Retinal pigment epithelial cell (primary cell): ENCODE results near the gene KCNQ2.
"Not testable (repeated sequence)": the region's sequence is repeated elsewhere in the genome, so short reads cannot be mapped to it uniquely, and the experiment has no call there.

Experiments used
- DNase-seq: peaks from one replicate; pipeline ENCODE4 v3.0.0-alpha.2; 2010; ENCODE audit warnings: low read depth
- H3K4me3 ChIP-seq: 2 replicates; pipeline ENCODE4 v1.5.1; 2011; ENCODE audit warnings: mild to moderate bottlenecking, low read length, control low read depth, moderate library complexity
- TF ChIP-seq, protein P1 (sequence below): conservative IDR thresholded peaks from 2 replicates; pipeline ENCODE4 v1.5.1; 2011; ENCODE audit warnings: low read depth, low read length, control low read depth, inconsistent platforms

KCNQ2 gene

DNA sequence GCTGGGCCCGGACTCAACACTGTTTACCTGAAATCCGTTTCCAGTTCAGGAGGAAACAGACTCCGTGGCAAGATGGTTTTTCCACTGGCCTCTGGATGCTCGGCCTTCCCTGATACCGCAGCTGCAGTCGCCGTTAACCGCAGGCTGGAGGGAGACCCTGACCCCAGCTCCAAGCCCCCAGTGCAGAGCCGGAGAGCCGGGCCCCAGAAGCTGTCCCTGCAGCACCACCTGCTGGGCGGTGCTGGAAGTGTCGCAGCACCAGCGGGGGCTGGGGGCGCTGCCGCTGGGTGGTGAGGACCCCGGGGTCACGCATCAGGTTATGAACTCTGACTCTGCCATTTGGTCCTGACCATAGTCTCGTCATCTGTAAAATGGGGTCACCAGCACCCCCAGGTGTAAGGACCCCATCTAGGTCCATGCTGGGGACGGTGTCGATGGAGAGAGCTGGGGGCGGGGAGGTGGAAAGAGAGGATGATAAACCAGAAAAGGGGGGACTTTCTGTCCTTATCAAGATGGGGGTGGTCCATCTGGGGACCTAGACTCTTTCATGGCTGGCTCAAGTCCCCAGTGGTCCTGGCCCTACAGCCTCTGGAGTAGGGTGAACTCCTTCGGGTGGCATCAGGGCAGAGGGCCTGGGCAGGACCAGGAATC is 90.5 kb downstream of the KCNQ2 start:
- no peak overlapping the region for H3K4me3 ChIP-seq
- TF ChIP-seq, protein P1, sequence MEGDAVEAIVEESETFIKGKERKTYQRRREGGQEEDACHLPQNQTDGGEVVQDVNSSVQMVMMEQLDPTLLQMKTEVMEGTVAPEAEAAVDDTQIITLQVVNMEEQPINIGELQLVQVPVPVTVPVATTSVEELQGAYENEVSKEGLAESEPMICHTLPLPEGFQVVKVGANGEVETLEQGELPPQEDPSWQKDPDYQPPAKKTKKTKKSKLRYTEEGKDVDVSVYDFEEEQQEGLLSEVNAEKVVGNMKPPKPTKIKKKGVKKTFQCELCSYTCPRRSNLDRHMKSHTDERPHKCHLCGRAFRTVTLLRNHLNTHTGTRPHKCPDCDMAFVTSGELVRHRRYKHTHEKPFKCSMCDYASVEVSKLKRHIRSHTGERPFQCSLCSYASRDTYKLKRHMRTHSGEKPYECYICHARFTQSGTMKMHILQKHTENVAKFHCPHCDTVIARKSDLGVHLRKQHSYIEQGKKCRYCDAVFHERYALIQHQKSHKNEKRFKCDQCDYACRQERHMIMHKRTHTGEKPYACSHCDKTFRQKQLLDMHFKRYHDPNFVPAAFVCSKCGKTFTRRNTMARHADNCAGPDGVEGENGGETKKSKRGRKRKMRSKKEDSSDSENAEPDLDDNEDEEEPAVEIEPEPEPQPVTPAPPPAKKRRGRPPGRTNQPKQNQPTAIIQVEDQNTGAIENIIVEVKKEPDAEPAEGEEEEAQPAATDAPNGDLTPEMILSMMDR, result peak; percentile 94
- DNase-seq, result no peak

DNA sequence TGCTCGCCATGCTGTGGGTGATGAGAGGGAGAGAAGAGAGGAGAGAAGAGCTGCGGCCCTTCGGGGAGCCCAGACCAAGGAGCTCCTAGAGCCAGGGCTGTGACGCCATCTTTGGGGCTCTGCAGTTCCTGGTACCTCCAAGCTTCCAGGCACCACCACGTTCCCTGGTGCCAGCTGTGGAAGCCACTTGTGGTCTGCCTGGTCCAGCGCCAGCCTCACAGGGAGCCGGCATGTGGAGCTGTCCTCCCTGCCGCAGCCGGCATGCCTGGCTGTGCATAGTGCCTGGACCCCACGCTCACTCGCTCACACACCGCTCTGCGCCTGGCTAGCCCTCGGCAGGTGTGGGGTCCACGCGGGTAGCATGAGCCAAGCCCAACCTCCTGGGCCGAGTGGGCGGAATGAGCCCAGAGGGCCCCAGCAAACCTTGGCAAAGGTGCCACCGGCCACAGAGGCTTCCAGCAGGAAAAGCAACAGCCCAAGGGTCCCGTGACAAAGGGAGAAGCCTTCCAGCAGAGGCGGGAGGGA is 92.0 kb downstream of the KCNQ2 start:
- TF ChIP-seq, protein P1, result no peak

DNA sequence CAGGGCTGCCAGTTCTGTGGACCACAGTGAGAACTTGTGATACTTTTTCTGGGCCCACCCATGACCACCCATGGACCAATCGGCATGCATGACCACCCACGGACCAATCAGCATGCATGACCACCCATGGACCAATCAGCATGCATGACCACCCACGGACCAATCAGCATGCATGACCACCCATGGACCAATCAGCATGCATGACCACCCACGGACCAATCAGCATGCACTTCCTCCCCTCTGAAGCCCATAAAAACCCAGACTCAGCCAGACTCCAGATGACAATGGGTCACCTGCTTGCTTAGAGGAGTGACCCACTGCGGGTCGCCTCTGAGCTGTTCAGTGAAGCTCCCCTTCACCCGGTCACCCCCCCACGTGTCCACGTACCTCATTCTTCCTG is 92.6 kb downstream of the KCNQ2 start:
- not testable (repeated sequence) for H3K4me3 ChIP-seq, DNase-seq

More for the DNA sequence above, 92.0 kb downstream of the KCNQ2 start:
- H3K4me3 ChIP-seq, result no peak overlapping the region
- no peak for DNase-seq

DNA sequence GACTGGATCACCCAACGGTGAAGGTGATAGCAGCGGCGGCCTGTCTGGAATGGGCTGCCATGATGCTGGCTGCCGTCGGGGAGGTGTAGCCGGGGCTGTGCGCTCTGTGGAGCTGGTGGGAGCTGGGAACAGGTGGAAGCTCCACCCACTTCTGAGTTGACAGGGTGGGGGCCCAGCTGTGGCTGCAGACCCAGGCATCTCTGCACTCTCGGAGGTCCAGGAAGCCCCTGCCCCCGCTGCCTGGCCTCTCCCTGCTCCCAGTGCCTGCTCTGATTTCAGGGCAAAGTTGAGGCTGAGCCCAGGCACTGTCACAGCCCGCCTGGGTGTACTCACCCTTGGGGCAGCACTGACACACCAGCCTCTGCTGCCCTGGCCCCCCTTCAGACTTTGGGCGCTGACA is 93.2 kb downstream of the KCNQ2 start:
- H3K4me3 ChIP-seq, result no peak overlapping the region
- TF ChIP-seq, protein P1, result no peak
- DNase-seq, result no peak

DNA sequence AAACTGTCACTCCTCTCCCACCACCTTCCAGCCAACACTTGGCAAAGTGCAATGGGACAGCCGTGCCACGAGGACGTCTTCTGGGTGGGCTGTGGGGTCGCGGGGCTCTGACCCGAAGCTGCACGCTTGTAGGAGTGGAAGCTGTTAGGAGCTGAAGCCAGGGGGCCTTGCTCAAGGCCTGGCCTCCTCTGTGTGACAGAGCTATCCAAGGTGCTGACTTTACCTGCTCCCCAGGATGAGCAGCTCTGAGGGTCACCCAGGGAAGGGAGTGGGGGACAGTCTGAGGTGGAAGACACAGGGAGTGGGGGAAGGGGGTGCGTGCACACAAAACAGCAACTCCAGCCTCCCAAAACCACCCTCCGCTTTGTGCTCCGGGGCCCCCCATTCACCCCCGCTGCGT is 93.8 kb downstream of the KCNQ2 start:
- no peak overlapping the region for H3K4me3 ChIP-seq
- TF ChIP-seq, protein P1, result peak; percentile 7
- no peak for DNase-seq

DNA sequence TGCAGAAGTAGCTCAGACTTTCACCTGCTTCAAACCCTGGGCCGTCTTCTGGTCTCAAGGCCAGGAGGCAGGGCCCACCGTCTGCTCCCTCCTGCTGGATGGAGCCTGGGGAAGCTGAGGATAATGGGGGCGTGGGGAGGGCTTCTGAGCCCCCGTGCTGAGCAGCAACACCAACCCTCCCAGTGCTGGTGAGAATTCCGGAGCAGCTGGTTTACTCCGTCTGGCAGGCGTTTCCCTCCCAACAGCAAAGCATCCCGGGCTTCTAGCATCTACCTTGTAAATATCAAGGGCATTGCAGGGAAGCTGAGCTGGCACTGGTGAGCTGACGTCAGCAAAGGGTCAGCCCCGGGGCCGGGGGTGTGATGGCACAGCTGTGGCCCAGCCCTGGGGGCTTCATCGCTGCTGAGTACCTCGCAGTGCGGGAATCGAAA is 94.5 kb downstream of the KCNQ2 start:
- TF ChIP-seq, protein P1, result no peak
- no peak for DNase-seq
- no peak overlapping the region for H3K4me3 ChIP-seq

DNA sequence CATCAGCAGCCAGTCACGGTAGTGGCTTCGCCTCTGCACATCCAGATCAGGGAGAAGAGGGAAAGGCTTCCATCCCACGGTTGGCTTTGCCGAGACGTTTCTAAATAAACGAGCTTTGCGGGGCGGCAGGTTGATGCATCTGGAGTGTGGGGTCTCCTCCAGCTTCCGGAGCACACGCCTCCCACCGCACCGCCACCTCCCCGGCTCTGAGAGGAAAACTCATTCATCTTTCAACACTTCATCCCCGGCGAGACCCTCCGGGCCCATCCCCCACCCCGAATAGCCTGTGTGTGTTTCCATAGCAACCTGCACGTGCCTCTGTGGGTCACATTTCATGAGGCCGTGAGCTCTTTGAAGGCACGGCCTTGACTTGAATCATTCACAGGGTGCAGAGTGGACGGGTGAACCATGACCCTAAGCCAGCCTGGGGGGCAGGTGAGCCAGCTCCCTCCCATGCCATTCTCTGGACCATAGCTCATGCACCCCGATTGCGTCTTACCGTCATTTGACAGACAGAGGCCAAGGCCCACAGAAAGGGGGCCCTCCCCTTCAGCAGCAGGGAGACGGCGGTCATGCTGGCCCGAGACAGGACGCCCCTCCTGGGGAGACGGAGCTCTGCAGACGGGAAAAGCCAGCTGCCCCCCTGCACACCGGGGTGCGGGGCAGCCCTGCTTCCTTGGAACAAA is 95.1 kb downstream of the KCNQ2 start:
- DNase-seq, result no peak
- no peak overlapping the region for H3K4me3 ChIP-seq
- TF ChIP-seq, protein P1, result no peak
